ENCODE data around the gene MXD4. TPM values are rescaled to one million over a fixed set of nuclear protein-coding genes. Genes with fewer than 3 reads are reported as not detected.

MXD4 gene
- total RNA-seq, 1 experiment from 2014 or later, result 22.0 TPM

DNA sequence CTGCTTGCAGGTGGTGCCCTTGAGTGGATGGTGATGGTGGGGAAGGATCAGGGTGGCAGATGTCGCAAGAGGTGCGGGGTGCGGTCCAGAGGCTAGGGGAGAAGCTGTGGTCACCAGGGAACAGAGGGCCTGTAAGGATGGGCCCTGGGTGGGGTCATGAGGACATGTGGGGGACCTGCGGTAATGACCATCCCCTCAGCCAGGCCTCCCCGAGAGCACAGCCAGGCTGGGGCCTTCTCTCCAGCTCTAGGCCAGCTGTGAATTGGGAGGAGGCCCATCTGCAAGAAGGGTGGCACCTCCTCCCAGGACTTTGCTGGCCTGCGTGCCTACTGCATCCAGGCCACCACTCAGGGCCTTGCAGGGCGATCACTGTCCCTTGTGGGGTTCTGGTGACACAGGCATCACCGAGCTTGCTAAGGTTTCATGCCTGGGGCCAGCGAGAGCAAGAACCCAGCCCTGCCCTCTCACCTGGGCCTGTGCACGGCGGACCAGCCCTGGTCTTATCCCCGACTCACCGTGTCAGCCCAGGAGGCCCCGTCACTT, 34.1 kb upstream of the MXD4 start:
- ChIA-PET RAD21 (ENCODE audit: low non-redundant PET in 1 of 2, low total read pairs in 2 of 2, uncharacterized antibody in 2 of 2, unreplicated experiment in 2 of 2) (no interaction called here), CTCF (no interaction called here), POLR2A (no interaction called here)
- Histone ChIP-seq H3K79me2 (ENCODE audit: insufficient read depth, low read length) (no peaks in the 10 kb centered on the region), H3K9ac (ENCODE audit: low read length) (no peak overlapping the region), H3K9me3 (ENCODE audit: control insufficient read depth in 1 of 2, insufficient read depth in 1 of 2, low read depth in 1 of 2, low read length in 2 of 2) (no peaks in the 10 kb centered on the region), H2AFZ (ENCODE audit: low read depth, low read length, poor library complexity, severe bottlenecking) (no peak overlapping the region), H3K27me3 (ENCODE audit: insufficient read depth, low read length) (no peaks in the 10 kb centered on the region), H4K20me1 (ENCODE audit: insufficient read depth) (no peaks in the 10 kb centered on the region), H3K4me2 (ENCODE audit: low read length) (no peak overlapping the region), H3K27ac (ENCODE audit: low read depth, low read length) (no peak overlapping the region), H3K4me3 (replicated peaks in 1 of 2; ENCODE audit: low read depth in 1 of 2, low read length in 2 of 2) (no peak overlapping the region), H3K9me2 (ENCODE audit: insufficient read depth) (no peaks in the 10 kb centered on the region), H3K4me1 (ENCODE audit: control insufficient read depth in 1 of 2, insufficient read depth in 2 of 2, low read length in 2 of 2) (no peaks in the 10 kb centered on the region), H3K36me3 (ENCODE audit: control insufficient read depth in 1 of 2, insufficient read depth in 2 of 2, low read length in 2 of 2) (no peaks in the 10 kb centered on the region)
- no TSS peak for BruUV-seq (replicated peaks)
- no peak for DNase-seq (ENCODE audit: low read depth, low spot score)
- no peak for TF ChIP-seq JUND (IDR thresholded peaks at IDR 0.05)
- no peak for TF ChIP-seq ZFX (IDR thresholded peaks at IDR 0.05)
- TF ChIP-seq, protein P1, sequence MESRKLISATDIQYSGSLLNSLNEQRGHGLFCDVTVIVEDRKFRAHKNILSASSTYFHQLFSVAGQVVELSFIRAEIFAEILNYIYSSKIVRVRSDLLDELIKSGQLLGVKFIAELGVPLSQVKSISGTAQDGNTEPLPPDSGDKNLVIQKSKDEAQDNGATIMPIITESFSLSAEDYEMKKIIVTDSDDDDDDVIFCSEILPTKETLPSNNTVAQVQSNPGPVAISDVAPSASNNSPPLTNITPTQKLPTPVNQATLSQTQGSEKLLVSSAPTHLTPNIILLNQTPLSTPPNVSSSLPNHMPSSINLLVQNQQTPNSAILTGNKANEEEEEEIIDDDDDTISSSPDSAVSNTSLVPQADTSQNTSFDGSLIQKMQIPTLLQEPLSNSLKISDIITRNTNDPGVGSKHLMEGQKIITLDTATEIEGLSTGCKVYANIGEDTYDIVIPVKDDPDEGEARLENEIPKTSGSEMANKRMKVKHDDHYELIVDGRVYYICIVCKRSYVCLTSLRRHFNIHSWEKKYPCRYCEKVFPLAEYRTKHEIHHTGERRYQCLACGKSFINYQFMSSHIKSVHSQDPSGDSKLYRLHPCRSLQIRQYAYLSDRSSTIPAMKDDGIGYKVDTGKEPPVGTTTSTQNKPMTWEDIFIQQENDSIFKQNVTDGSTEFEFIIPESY (IDR thresholded peaks at IDR 0.05; ENCODE audit: extremely low read depth, insufficient replicate concordance, low read length), result no peak
- no peak for TF ChIP-seq SRF (IDR thresholded peaks at IDR 0.05; ENCODE audit: low read depth)
- no peak for TF ChIP-seq ZNF274 (IDR thresholded peaks at IDR 0.05; ENCODE audit: low read depth, low read length)
- TF ChIP-seq TCF7L2 (IDR thresholded peaks at IDR 0.05; ENCODE audit: borderline replicate concordance, extremely low read depth, insufficient read depth, insufficient read length), result no peak
- TF ChIP-seq EGR1 (IDR thresholded peaks at IDR 0.05; ENCODE audit: low read depth), result no peak
- no peak for TF ChIP-seq YY1 (IDR thresholded peaks at IDR 0.05; ENCODE audit: extremely low read depth, insufficient replicate concordance, low read depth, low read length)
- no peak for TF ChIP-seq CEBPB (IDR thresholded peaks at IDR 0.05; ENCODE audit: low read depth)
- TF ChIP-seq POLR2AphosphoS5 (IDR thresholded peaks at IDR 0.05; ENCODE audit: low read depth, low read length), result no peak
- no peak for TF ChIP-seq SIN3A (IDR thresholded peaks at IDR 0.05; ENCODE audit: low read depth)
- no peak for TF ChIP-seq SP1 (IDR thresholded peaks at IDR 0.05; ENCODE audit: low read depth)
- TF ChIP-seq, protein P2, sequence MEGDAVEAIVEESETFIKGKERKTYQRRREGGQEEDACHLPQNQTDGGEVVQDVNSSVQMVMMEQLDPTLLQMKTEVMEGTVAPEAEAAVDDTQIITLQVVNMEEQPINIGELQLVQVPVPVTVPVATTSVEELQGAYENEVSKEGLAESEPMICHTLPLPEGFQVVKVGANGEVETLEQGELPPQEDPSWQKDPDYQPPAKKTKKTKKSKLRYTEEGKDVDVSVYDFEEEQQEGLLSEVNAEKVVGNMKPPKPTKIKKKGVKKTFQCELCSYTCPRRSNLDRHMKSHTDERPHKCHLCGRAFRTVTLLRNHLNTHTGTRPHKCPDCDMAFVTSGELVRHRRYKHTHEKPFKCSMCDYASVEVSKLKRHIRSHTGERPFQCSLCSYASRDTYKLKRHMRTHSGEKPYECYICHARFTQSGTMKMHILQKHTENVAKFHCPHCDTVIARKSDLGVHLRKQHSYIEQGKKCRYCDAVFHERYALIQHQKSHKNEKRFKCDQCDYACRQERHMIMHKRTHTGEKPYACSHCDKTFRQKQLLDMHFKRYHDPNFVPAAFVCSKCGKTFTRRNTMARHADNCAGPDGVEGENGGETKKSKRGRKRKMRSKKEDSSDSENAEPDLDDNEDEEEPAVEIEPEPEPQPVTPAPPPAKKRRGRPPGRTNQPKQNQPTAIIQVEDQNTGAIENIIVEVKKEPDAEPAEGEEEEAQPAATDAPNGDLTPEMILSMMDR (IDR thresholded peaks at IDR 0.05 in 2 of 3, conservative IDR thresholded peaks at IDR 0.05 in 1 of 3; ENCODE audit: borderline replicate concordance in 1 of 3, insufficient read depth in 1 of 3, low read depth in 2 of 3, low read length in 2 of 3), result no peak
- TF ChIP-seq, protein P3, sequence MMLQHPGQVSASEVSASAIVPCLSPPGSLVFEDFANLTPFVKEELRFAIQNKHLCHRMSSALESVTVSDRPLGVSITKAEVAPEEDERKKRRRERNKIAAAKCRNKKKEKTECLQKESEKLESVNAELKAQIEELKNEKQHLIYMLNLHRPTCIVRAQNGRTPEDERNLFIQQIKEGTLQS (IDR thresholded peaks at IDR 0.05), result no peak
- no peak for TF ChIP-seq FOSL1 (IDR thresholded peaks at IDR 0.05; ENCODE audit: low read depth)
- intact Hi-C loops (cut with micrococcal nuclease), result no loop called here
- ATAC-seq, result no peak
